B cell (primary cell): Measurements from ENCODE around the gene ZNF3. TPM values are rescaled to one million over a fixed set of nuclear protein-coding genes. Genes with fewer than 3 reads are reported as not detected.
A peak's percentile ranks its signal among the peaks of the same experiment; 100 is the strongest.

Source experiments
- ATAC-seq: fragments of 200-7000 bp; cut with Tn5 transposase; one replicate; pipeline ENCODE4 v1.10.0; 2021; ENCODE audit warnings: low read depth, mild to moderate bottlenecking, moderate number of reproducible peaks, moderate library complexity
- CTCF ChIA-PET: fragments of 350-600 bp; sonication (Branson Sonifier 250); formaldehyde crosslinking; loops from one replicate; lab custom pipeline; 2021; ENCODE audit warnings: antibody characterized with exemption, inconsistent platforms; lab: Charles Lee
- POLR2A ChIA-PET: fragments of 350-600 bp; sonication (Branson Sonifier 250); formaldehyde crosslinking; loops from one replicate; lab custom pipeline; 2021; ENCODE audit warnings: antibody characterized with exemption; lab: Charles Lee
- DNase-seq: peaks from one replicate; pipeline ENCODE4 v3.0.0; 2013
- H2AFZ ChIP-seq: 2 replicates; pipeline ENCODE4 v1.6.1; 2012; ENCODE audit warnings: mild to moderate bottlenecking, low read depth, low read length; ENCODE audit not compliant: insufficient read depth, poor library complexity, severe bottlenecking
- H3K27ac ChIP-seq, 2 donors: 1 replicate in 1 of 2; 2 replicates in 1 of 2; pipeline ENCODE4 v1.5.1; 2012 to 2013; ENCODE audit warnings: low read length in 2 of 2, mild to moderate bottlenecking in 2 of 2, moderate library complexity in 1 of 2
- H3K27me3 ChIP-seq, 4 experiments: fragments of 200-600 bp in 1 of 4; sonication (generic) in 1 of 4; replicated peaks in 1 of 4; 1 replicate in 2 of 4; 2 replicates in 2 of 4; pipeline versions ENCODE4 v1.6.1 to v1.7.0; 2013 to 2016; ENCODE audit warnings: low read length in 3 of 4, mild to moderate bottlenecking in 2 of 4, mixed read lengths in 1 of 4, moderate library complexity in 1 of 4; ENCODE audit not compliant: insufficient read depth in 4 of 4, control insufficient read depth in 3 of 4; ENCODE audit errors: control extremely low read depth in 1 of 4
- H3K36me3 ChIP-seq, 2 experiments: replicated peaks in 1 of 2; 1 replicate in 1 of 2; 2 replicates in 1 of 2; pipeline versions ENCODE4 v1.6.1 to v1.7.1; 2013; ENCODE audit warnings: low read length in 1 of 2; ENCODE audit not compliant: insufficient read depth in 2 of 2, control insufficient read depth in 1 of 2; ENCODE audit errors: control extremely low read depth in 1 of 2, extremely low read depth in 1 of 2
- H3K4me1 ChIP-seq, 2 donors: fragments of 200-600 bp in 1 of 2; sonication (generic) in 1 of 2; 1 replicate in 1 of 2; 2 replicates in 1 of 2; pipeline versions ENCODE4 v1.5.1 to v1.6.1; 2013 to 2017; ENCODE audit warnings: low read length in 2 of 2; ENCODE audit not compliant: control insufficient read depth in 2 of 2, insufficient read depth in 2 of 2
- H3K4me2 ChIP-seq: replicated peaks from 2 replicates; pipeline ENCODE3; 2012; ENCODE audit warnings: mild to moderate bottlenecking, low read depth, low read length; ENCODE audit not compliant: poor library complexity, severe bottlenecking
- H3K4me3 ChIP-seq, 5 experiments: fragments of 200-600 bp in 1 of 5; sonication (generic) in 1 of 5; 1 replicate in 3 of 5; 2 replicates in 2 of 5; pipeline versions ENCODE4 v1.5.1 to v1.7.0; 2011 to 2016; ENCODE audit warnings: low read length in 4 of 5, mild to moderate bottlenecking in 4 of 5, low read depth in 2 of 5, control low read depth in 1 of 5, moderate library complexity in 1 of 5; ENCODE audit not compliant: insufficient read depth in 1 of 5; ENCODE audit errors: control extremely low read depth in 1 of 5, extremely low read depth in 1 of 5
- H3K79me2 ChIP-seq: fragments of 200-600 bp; sonication (generic); one replicate; pipeline ENCODE4 v1.6.0; 2016; ENCODE audit warnings: low read length; ENCODE audit not compliant: control insufficient read depth, insufficient read depth
- H3K9ac ChIP-seq: fragments of 200-600 bp; sonication (generic); 2 replicates; pipeline ENCODE4 v1.6.1; 2017; ENCODE audit warnings: mild to moderate bottlenecking, low read length, moderate library complexity
- H3K9me3 ChIP-seq, 3 donors: one replicate each; pipeline versions ENCODE4 v1.6.1 to v1.7.1; 2013; ENCODE audit warnings: low read length in 2 of 3; ENCODE audit not compliant: control insufficient read depth in 2 of 3, insufficient read depth in 1 of 3; ENCODE audit errors: control extremely low read depth in 1 of 3
- H4K20me1 ChIP-seq: 2 replicates; pipeline ENCODE4 v1.6.0; 2012; ENCODE audit warnings: mild to moderate bottlenecking, low read length; ENCODE audit not compliant: insufficient read depth, control insufficient read depth, poor library complexity, severe bottlenecking
- H3K27ac Mint-ChIP-seq: one replicate; pipeline ENCODE4 v1.8.0; 2021; ENCODE audit warnings: mixed read lengths
- H3K27me3 Mint-ChIP-seq: one replicate; pipeline ENCODE4 v1.8.0; 2021; ENCODE audit warnings: mixed read lengths
- H3K4me1 Mint-ChIP-seq: one replicate; pipeline ENCODE4 v1.8.0; 2021; ENCODE audit warnings: mixed read lengths
- H3K4me3 Mint-ChIP-seq: one replicate; pipeline ENCODE4 v1.8.0; 2021; ENCODE audit warnings: mixed read lengths
- H3K9me3 Mint-ChIP-seq: one replicate; pipeline ENCODE4 v1.8.0; 2022; ENCODE audit warnings: mixed read lengths; ENCODE audit not compliant: insufficient read depth
- CTCF ChIP-seq: fragments of 200-600 bp; IDR thresholded peaks from one replicate; pipeline ENCODE4 v1.8.0; 2022; ENCODE audit warnings: antibody characterized with exemption, mild to moderate bottlenecking
- EZH2 ChIP-seq: IDR thresholded peaks from 2 replicates; pipeline ENCODE4 v1.6.1; 2012; ENCODE audit warnings: borderline replicate concordance, low read depth, mild to moderate bottlenecking, moderate library complexity, low read length; ENCODE audit not compliant: insufficient read depth, poor library complexity, severe bottlenecking
- whole genome bisulfite sequencing: methylation state at CpG from one replicate; pipeline ENCODE4 v1.1.5; 2013; ENCODE audit warnings: missing lambda C conversion rate; ENCODE audit not compliant: insufficient coverage; 5-methylcytosine and 5-hydroxymethylcytosine counted together
- intact Hi-C: fragments of 100-400 bp; cut with micrococcal nuclease; formaldehyde crosslinking; loops from one replicate; pipeline ENCODE4 v1.10.0; 2022
- polyA plus RNA-seq: library from polyadenylated mRNA; depleted of rRNA; stranded (reverse); fragments of >200 nt; gene quantifications from 2 replicates; pipeline ENCODE4 v1.2.3, GENCODE V29; 2012
- total RNA-seq, 2 donors: library from RNA; stranded (reverse); fragments of 120-200 nt in 1 of 2; gene quantifications; 1 replicate in 1 of 2; 2 replicates in 1 of 2; pipeline versions ENCODE4 v1.2.3 to v1.2.4, GENCODE V29; 2013 to 2022

The ZNF3 gene
- total and polyA plus RNA-seq, 2 donors (not counting 1 experiment from before 2014, with no cell fraction given), result 19.2 to 44.8 TPM

- Histone ChIP-seq H3K27me3 (no peaks in the 10 kb centered on the region), H3K4me3 (peak overlapping the region in 4 of 5 experiments; percentile 68 to 91 (median 78)), H3K9me3 (no peaks in the 10 kb centered on the region), H3K27ac (peak overlapping the region; percentile 66 to 77), H2AFZ (peak overlapping the region; percentile 92), H4K20me1 (peaks cover 8% of the 10 kb centered on the region), H3K79me2 (peaks cover 14% of the 10 kb centered on the region), H3K4me2 (peak overlapping the region; percentile 84), H3K4me1 (peaks cover 15 to 18% of the 10 kb centered on the region in 2 donors), H3K9ac (peak overlapping the region; percentile 79), H3K36me3 (peaks cover 0 to 27% of the 10 kb centered on the region in 2 experiments)
- H3K4me1 Mint-ChIP-seq, result peaks cover 19% of the 10 kb centered on the region
- CTCF ChIA-PET, result interaction anchor here (0.6 kb wide), 1 partner anchor 42 kb away, joined by 3 read pairs; no protein-coding TSS in a partner anchor
- DNase-seq, result no peak
- 78% methylated on average over 5 of the region's 11 CpGs for WGBS
- H3K9me3 Mint-ChIP-seq, result no peaks in the 10 kb centered on the region
- H3K27ac Mint-ChIP-seq, result peak overlapping the region; percentile 96
- POLR2A ChIA-PET, result interaction anchor here (0.7 to 1.0 kb wide), 2 partner anchors 13 to 968 kb away, joined by 3 to 11 read pairs; partner anchors contain the start of genes AP4M1 and MCM7
- intact Hi-C loops, result loop anchor here (1.0 to 10.0 kb wide), 4 partner anchors 12 to 587 kb away; partner anchors contain the start of genes GNB2, MOSPD3, ZKSCAN5 and ZNF394
- ATAC-seq, result peak; percentile 10
- H3K4me3 Mint-ChIP-seq, result peak overlapping the region; percentile 93
- TF ChIP-seq CTCF (no peak), EZH2 (no peak)
- no peaks in the 10 kb centered on the region for H3K27me3 Mint-ChIP-seq
These were observed 6.6 kb upstream of the ZNF3 start for GRCh38 chr7:100088095-100088620.
